GM10266 (cell line): ENCODE results near the gene GFPT2.

ENCODE experiments used
- DNase-seq: peaks from one replicate; pipeline ENCODE4 v3.0.0; 2012; ENCODE audit errors: extremely low spot score
- CTCF ChIP-seq: IDR thresholded peaks from 2 replicates; pipeline ENCODE4 v1.5.1; 2012; ENCODE audit warnings: mild to moderate bottlenecking, low read depth; ENCODE audit not compliant: control insufficient read depth, insufficient read depth; ENCODE audit errors: missing control alignments

The GFPT2 gene

DNA sequence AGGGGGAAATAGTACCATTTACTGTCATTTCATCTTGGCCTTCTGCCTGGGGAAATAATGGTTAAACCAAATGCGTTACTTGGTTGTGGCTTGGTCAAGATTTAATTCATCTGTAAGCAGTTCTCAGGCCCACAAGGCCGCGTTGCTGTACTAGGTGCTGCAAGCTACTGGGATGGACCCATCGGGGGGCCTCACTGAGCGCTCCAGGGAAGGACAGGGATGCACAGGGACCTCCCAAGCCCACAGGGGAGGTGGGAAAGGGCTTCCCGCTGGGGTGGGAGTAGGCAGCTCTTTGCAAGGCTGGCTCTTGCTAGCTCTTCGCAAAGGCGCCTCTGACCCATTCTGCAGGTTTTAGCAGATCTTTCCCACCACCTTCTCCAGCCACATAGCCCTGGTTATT is 8.0 kb downstream of the GFPT2 start:
- no peak for DNase-seq
- no peak for TF ChIP-seq CTCF

GRCh38 chr5:180344696-180344999 is 8.5 kb downstream of the GFPT2 start:
- no peak for DNase-seq
- TF ChIP-seq CTCF: no peak

DNA sequence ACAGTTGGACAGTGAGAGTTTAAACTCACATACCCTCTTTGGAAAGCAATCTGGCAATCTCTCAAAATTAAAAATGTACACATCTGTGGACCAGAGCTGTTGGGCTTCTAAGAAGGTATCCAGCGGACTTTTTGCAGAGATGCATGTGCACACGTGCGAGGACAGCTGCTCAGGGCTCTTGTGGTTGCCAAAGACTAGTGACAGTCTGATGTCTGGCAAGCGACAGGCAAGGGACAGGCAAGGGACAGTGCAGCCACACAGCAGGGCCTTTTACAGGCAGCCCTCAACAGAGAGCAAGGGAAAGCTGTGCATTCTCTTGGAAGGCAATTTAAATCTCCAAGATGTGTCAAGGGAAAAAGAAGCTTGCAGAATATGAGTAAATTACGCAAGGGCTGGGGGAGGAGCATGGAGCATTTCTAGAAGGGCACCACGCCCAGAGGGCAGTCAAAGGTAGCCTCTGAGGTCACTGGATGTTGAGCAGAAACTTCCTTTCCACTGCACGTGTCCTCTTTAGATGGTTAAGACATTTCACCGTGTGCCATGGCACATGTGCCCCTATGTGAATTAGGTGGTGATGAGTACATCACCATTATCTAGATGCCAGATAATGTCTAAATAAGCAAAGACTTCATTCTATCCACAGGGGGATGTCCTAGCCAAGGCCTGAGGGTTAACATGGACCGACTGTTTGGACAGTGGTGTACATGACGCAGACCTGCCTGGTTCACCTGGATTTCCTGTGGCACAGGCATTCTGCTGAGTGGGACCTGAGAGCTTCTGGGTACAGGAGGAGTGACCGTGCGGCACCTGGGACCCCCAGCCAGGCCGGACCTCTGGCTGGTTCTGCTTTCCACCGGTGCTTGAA is 9.1 kb downstream of the GFPT2 start:
- DNase-seq: no peak
- no peak for TF ChIP-seq CTCF

DNA sequence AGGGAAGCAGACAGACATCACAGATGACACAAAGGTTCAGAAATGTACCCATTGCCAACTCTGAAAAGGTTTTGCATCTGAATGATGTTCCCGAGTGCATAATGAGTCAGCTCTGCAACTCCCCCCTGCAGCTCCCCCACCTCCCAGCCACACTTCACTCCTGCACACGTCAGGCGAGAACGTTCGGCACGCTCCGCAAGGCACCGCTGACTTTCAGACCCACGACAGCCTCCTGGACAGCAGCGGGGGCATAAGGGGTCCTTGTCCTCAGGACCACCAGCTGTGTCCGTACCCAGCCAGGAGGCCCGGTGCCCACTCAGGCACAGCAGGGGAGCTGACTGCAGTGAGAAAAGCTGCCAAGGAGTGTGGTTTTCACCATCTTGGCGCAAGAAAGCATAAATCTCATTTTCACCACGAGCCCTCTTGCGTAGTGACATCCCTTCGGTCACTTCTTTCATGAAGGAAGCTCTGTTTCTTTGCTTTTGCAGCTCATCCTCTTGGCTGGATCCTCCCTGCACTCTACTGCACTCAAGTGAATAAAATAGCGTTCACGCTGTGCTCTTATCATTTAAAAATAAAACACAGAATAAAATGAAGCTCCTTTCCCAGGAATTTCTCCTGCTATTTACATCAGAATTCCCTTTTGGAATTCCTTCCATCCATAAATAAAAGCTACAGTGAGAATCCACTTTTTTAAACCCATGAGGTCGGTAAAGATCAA is 9.9 kb downstream of the GFPT2 start:
- TF ChIP-seq CTCF: no peak
- no peak for DNase-seq

GRCh38 chr5:180341595-180341994 is 11.5 kb downstream of the GFPT2 start:
- no peak for TF ChIP-seq CTCF
- DNase-seq: no peak

GRCh38 chr5:180340856-180341255 is 12.3 kb downstream of the GFPT2 start:
- no peak for TF ChIP-seq CTCF
- no peak for DNase-seq

DNA sequence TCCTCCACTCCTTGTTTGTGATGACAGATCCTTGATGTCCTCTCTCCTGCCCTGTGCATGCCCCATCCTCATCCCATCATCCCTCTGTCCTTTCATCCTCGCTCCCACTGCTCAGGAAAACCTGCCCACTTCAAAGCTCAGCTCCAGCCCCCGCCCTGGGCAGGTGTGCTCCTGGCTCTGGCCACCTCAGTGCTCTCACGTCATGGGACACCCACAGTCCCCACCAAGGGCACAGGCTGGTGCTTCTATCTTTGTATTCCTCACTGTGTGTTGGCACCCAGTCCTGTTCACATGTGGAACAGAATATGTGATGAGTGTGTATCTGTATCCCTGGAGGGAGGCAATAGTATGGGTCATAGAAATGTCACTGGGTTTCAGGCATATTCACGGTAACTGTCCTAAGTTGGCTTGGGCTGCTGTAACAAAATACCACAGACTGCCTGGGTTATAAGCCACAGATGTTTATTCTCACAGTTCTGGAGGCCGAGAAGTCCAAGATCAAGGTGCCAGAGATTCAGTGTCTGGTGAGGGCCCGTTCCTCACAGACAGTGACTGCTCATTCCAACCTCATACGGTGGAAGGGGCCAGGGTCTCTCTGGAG is 13.5 kb downstream of the GFPT2 start:
- no peak for TF ChIP-seq CTCF

More for the DNA sequence above, 13.5 kb downstream of the GFPT2 start:
- no peak for DNase-seq
